Cortex of kidney (tissue), 1 donor: ENCODE data around the gene SQSTM1.

ENCODE experiments used
- DNase-seq: peaks from one replicate; lab custom pipeline; 2025; lab: John Stamatoyannopoulos, UW

SQSTM1 gene

DNA sequence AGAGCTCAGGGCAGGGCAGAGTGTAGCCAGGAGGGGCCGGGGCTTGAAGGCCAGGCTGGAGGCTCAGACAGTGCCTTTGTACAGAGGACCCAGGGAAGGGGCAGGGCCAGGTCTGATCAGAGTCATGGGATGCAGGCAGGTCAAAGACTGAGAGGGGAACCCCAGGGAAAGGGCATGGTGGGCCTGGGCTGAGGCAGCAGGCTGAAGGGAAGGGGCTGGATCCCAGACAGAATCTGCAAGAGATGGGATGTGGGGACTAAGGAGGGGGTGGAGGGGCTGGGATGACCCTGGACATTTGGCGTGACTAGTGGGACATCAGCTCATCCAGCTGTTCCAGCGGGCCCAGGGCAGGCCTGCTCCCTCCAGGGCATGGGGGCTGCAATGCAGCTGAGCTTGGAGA, 53.4 kb downstream of the SQSTM1 start:
- no peak for DNase-seq

DNA sequence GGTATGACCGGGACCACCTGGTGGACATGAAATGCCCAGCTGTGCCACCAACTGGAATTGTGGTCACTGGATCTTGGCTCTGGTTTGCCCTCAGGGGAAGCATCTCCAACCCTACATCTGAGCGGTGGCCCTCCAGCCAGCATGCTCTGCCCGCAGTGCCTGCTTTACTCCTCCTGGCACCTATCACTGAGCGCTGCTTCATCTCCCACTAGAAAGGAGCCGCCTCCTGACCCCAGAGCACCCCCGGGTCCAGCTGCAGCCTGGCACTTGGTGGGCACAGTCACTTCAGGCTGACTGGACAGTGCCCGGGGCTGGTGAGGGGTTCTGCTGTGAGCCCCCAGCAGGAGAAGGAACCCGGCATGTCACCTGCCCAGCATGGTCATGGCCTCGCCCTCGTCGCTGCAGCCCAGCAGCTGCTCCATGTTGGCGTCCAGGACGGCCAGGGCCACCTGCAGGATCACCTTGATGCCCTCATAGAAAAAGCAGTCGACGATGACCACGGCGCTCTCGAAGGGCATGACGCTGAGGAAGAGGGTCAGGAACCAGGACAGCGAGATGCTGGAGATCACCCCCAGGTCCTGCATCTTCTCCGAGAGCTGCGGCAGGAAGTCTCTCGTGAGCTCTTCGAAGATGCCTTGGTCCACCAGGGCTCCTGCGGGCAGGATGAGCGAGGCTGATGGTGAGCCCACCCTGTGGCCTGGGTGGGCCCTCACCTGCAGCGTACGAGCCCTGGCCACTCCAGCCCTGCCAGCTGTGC, 54.0 kb downstream of the SQSTM1 start:
- no peak for DNase-seq

- DNase-seq, result no peak
These were observed 55.3 kb downstream of the SQSTM1 start for GRCh38 chr5:179875741-179876609.

DNA sequence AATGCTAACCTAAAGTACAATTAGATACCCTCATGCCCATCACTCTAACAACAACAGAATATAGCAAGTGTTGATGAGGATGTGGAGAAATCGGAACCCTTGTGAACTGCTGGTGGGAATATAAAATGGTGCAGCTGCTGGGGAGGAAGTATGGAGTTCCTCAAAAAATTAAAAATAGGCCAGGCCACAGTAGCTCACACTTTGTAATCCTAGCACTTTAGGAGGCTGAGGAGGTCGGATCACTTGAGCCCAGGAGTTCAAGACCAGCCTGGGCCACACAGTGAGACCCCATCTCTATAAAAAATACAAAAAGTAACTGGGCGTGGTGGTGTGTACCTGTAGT, 55.9 kb downstream of the SQSTM1 start:
- DNase-seq, result no peak

GRCh38 chr5:179878222-179879002, 57.7 kb downstream of the SQSTM1 start:
- no peak for DNase-seq

- DNase-seq, result no peak
These were observed 58.4 kb downstream of the SQSTM1 start for GRCh38 chr5:179879003-179879689.

DNA sequence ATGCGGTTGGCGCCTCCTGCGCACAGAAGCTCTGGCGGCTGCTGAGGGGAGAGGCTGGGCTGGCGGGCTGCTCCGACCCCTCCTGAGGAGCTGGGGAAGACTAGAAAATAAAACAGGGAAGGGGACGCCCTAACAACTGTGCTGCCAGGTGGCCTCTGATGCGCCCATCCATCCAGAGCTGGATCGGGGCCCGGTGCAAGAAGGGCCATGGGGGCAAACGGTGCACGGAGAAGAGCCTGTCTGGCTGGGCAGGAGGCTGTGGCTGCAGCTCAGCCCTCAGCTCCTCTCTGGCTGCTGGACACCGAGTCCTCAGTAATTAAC, 58.9 kb downstream of the SQSTM1 start:
- no peak for DNase-seq

GRCh38 chr5:179880066-179880650, 59.5 kb downstream of the SQSTM1 start:
- DNase-seq, result no peak

DNA sequence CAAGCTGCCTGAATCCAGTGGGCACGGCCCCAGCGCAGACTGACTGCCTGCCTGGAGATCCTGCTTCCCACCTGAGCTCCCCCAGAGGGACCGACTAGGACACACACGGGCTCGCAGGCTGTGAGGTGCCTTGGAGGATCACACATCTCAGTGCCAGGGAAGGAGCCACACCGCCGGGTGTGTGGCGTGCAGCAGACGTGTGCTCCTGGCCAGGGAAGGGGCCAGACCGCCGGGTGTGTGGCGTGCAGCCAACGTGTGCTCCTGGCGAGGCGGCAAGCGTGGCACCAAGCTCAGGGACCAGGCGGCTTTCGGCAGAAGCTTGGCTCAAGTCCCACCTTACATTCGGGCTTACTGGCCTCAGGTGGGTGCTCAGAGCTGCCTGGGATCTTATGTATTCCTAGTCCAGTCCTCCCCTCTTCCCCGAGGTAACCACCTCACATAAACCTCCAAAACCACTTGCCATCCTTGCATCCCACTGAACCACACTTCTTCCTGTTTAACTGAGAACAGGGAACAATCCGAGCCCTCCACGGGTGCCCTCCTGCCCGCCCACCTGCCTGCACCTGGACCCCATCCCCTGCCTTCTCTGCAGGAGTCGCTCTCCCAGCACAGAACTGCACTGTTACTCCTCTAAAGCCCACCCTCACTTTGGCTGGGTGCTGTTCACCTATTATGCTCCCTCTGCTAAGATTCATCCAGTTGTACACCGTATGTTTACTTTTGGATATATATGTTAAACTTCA, 60.3 kb downstream of the SQSTM1 start:
- DNase-seq, result no peak

GRCh38 chr5:179882338-179882737, 61.6 kb downstream of the SQSTM1 start:
- DNase-seq, result no peak

DNA sequence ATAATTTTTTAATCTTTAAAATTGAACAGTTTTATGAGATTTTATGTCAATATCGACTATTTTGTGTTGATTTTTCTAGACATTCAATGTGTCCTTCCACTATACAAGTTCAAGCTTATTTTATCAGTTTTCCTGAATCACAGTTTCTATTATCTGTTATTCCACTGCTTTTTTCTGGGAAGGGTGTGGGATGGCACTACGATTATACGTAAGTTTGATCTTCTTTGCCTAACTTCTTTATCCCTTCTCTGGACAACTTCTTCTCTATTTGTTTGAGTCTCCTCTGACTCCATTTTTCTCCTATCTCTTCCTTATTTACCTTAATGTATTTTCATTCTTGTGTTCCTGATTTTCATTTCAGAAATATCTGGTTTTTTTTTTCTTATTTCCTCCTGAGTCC, 62.5 kb downstream of the SQSTM1 start:
- no peak for DNase-seq

GRCh38 chr5:179885491-179886090, 64.9 kb downstream of the SQSTM1 start:
- no peak for DNase-seq

DNA sequence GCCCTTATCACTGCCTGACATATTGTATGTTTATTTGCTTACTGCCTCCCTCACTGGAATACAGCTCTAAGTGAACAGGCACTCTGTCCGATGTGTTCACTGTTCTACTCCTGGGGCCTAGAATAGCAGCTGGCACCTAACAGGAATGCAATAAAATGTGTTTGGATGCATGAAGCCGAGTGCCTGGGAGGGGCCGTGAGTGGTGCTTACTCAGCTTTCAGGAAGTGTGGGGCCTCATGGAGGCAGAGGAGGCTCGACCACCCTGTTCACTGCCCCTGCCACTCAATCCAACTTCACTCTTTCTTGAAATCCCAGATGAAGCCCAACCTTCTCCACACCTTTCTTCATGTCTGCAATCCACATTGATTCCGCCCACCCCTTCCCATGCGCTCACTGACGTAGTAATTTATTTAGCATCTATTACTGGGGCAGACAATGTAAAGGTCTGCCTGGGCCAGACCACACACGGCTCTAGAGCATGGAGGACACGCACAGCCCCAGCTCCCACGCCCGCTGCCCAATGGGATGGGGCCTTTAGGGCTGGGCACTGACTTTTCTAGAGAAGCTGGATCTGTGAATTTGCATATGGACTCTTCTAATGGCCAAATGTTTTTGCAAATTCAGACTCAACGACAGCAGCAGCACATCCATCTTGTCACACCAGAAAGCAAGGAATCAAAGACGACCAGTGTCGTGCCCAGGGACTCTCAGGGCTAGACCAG, 65.6 kb downstream of the SQSTM1 start:
- DNase-seq, result no peak

DNA sequence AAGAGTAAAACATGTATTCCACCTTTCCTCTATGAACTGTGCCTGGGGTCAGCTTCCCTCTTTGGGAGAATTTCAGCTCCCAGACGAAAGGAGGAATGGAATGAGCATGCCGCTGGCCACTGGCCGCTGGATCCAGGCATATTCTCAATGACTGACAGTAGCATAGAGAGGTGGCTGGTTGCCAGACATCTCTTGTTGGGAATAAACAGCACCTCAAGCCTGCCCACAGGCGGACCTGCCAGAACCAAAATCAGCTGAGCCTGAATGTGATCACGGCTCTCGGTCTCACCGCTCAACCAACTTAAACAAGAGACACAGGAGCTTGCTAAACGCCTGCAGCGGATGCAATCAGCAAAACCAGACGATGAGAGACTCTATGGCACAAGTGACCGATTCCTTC, 66.4 kb downstream of the SQSTM1 start:
- no peak for DNase-seq
